HL-60 (cell line): ENCODE results near the gene OR2D3.

ENCODE experiments used
- CTCF ChIP-seq: IDR thresholded peaks from one replicate; pipeline ENCODE4 v1.5.1; 2011; ENCODE audit warnings: low read length, control low read depth, inconsistent platforms; ENCODE audit not compliant: insufficient read depth
- POLR2AphosphoS5 ChIP-seq: IDR thresholded peaks from 2 replicates; pipeline ENCODE4 v1.6.1; 2012; ENCODE audit warnings: low read depth
- REST ChIP-seq: IDR thresholded peaks from 2 replicates; pipeline ENCODE4 v1.6.1; 2012; ENCODE audit warnings: low read depth; ENCODE audit not compliant: insufficient replicate concordance
- SPI1 ChIP-seq: IDR thresholded peaks from 2 replicates; pipeline ENCODE4 v1.6.1; 2012; ENCODE audit warnings: low read depth, mild to moderate bottlenecking, borderline replicate concordance

GRCh38 chr11:6931146-6931713, 10.4 kb downstream of the OR2D3 start:
- TF ChIP-seq REST (no peak), CTCF (no peak), POLR2AphosphoS5 (no peak), SPI1 (no peak)
